Activated CD4-positive, alpha-beta memory T cell treated with anti-CD3 and anti-CD28 coated beads for 36 hours (primary cell): Measurements from ENCODE around the gene QRICH2. TPM values are rescaled to one million over a fixed set of nuclear protein-coding genes. Genes with fewer than 3 reads are reported as not detected.
"Not testable (repeated sequence)": the region's sequence is repeated elsewhere in the genome, so short reads cannot be mapped to it uniquely, and the experiment has no call there.

ENCODE experiments used
- CTCF ChIA-PET: fragments of 350-600 bp; sonication (Branson Sonifier 250); formaldehyde crosslinking; loops from one replicate; lab custom pipeline; 2021; ENCODE audit warnings: antibody characterized with exemption, inconsistent platforms; lab: Charles Lee
- POLR2A ChIA-PET: fragments of 350-600 bp; sonication (Branson Sonifier 250); formaldehyde crosslinking; loops from one replicate; lab custom pipeline; 2021; ENCODE audit warnings: antibody characterized with exemption; lab: Charles Lee
- DNase-seq: peaks from one replicate; pipeline ENCODE4 v3.0.0-alpha.2; 2020
- H3K27ac Mint-ChIP-seq: one replicate; pipeline ENCODE4 v1.8.0; 2021; ENCODE audit warnings: mixed read lengths
- H3K27me3 Mint-ChIP-seq: one replicate; pipeline ENCODE4 v1.8.0; 2021; ENCODE audit warnings: mixed read lengths
- H3K36me3 Mint-ChIP-seq: one replicate; pipeline ENCODE4 v1.8.0; 2021; ENCODE audit warnings: mixed read lengths
- H3K4me1 Mint-ChIP-seq: one replicate; pipeline ENCODE4 v1.8.0; 2021; ENCODE audit warnings: low read depth, mixed read lengths
- H3K4me3 Mint-ChIP-seq: one replicate; pipeline ENCODE4 v1.8.0; 2021; ENCODE audit warnings: mild to moderate bottlenecking, mixed read lengths
- H3K9me3 Mint-ChIP-seq: one replicate; pipeline ENCODE4 v1.8.0; 2021; ENCODE audit warnings: mixed read lengths
- intact Hi-C: fragments of 100-400 bp; cut with micrococcal nuclease; formaldehyde crosslinking; loops from one replicate; pipeline ENCODE4 v1.15.1; 2023
- total RNA-seq, 2 experiments: library from RNA; stranded (reverse); gene quantifications; one replicate each; pipeline ENCODE4 v1.2.3, GENCODE V29; 2021

Gene QRICH2
- total RNA-seq, 2 experiments from 2014 or later, result 1.0 to 1.1 TPM

- POLR2A ChIA-PET, result no interaction called here
- H3K27me3 Mint-ChIP-seq, result no peaks in the 10 kb centered on the region
Observed at GRCh38 chr17:76326306-76326705, 18.2 kb upstream of the QRICH2 start.

GRCh38 chr17:76318586-76318985 lies 10.5 kb upstream of the QRICH2 start:
- Mint-ChIP-seq H3K4me1 (peaks cover 9% of the 10 kb centered on the region), H3K4me3 (no peak overlapping the region), H3K9me3 (no peaks in the 10 kb centered on the region), H3K27ac (no peak overlapping the region), H3K36me3 (peaks cover 8% of the 10 kb centered on the region), H3K27me3 (no peaks in the 10 kb centered on the region)
- POLR2A ChIA-PET, result no interaction called here
- CTCF ChIA-PET, result no interaction called here
- intact Hi-C loops, result no loop called here
- DNase-seq, result no peak

More at GRCh38 chr17:76326306-76326705, 18.2 kb upstream of the QRICH2 start:
- no peak for DNase-seq
- no peaks in the 10 kb centered on the region for H3K4me1 Mint-ChIP-seq
- no peaks in the 10 kb centered on the region for H3K9me3 Mint-ChIP-seq
- CTCF ChIA-PET, result no interaction called here
- intact Hi-C loops, result no loop called here
- peaks cover 20% of the 10 kb centered on the region for H3K36me3 Mint-ChIP-seq
- H3K27ac Mint-ChIP-seq, result no peak overlapping the region
- H3K4me3 Mint-ChIP-seq, result no peak overlapping the region

GRCh38 chr17:76317535-76317934 lies 9.5 kb upstream of the QRICH2 start:
- ChIA-PET POLR2A (no interaction called here), CTCF (interaction anchor here (2.7 kb wide), 1 partner anchor 38 kb away, joined by 8 read pairs; no protein-coding TSS in a partner anchor)
- Mint-ChIP-seq H3K9me3 (no peaks in the 10 kb centered on the region), H3K27me3 (no peaks in the 10 kb centered on the region), H3K27ac (no peak overlapping the region), H3K36me3 (peaks cover 14% of the 10 kb centered on the region), H3K4me1 (peaks cover 14% of the 10 kb centered on the region), H3K4me3 (no peak overlapping the region)
- intact Hi-C loops, result no loop called here
- no peak for DNase-seq

- peaks cover 20% of the 10 kb centered on the region for H3K36me3 Mint-ChIP-seq
- H3K27ac Mint-ChIP-seq, result no peak overlapping the region
- H3K4me3 Mint-ChIP-seq, result no peak overlapping the region
- no peaks in the 10 kb centered on the region for H3K27me3 Mint-ChIP-seq
- ChIA-PET CTCF (interaction anchor here (3.2 kb wide), 1 partner anchor 83 kb away, joined by 9 read pairs; no protein-coding TSS in a partner anchor), POLR2A (no interaction called here)
- H3K4me1 Mint-ChIP-seq, result peaks cover 14% of the 10 kb centered on the region
- no peaks in the 10 kb centered on the region for H3K9me3 Mint-ChIP-seq
- intact Hi-C loops, result no loop called here
- DNase-seq, result no peak
Observed at GRCh38 chr17:76314392-76315227, 6.5 kb upstream of the QRICH2 start.

GRCh38 chr17:76312735-76313134 lies 4.7 kb upstream of the QRICH2 start:
- ChIA-PET CTCF (interaction anchor here (0.6 to 1.0 kb wide), 2 partner anchors 85 to 132 kb away, joined by 4 to 9 read pairs; no protein-coding TSS in a partner anchor), POLR2A (no interaction called here)
- no peaks in the 10 kb centered on the region for H3K9me3 Mint-ChIP-seq
- DNase-seq, result no peak
- H3K27me3 Mint-ChIP-seq, result no peaks in the 10 kb centered on the region
- no peak overlapping the region for H3K4me3 Mint-ChIP-seq
- H3K4me1 Mint-ChIP-seq, result peaks cover 14% of the 10 kb centered on the region
- H3K27ac Mint-ChIP-seq, result no peak overlapping the region
- intact Hi-C loops, result no loop called here
- H3K36me3 Mint-ChIP-seq, result peaks cover 20% of the 10 kb centered on the region

GRCh38 chr17:76309461-76309860 lies 1.4 kb upstream of the QRICH2 start:
- CTCF ChIA-PET, result interaction anchor here (0.6 to 6.3 kb wide), 5 partner anchors 11 to 191 kb away, joined by 3 to 39 read pairs (median 7); partner anchors contain the start of genes PRPSAP1 and SPHK1
- POLR2A ChIA-PET, result no interaction called here
- Mint-ChIP-seq H3K36me3 (peaks cover 18% of the 10 kb centered on the region), H3K27ac (no peak overlapping the region), H3K9me3 (no peaks in the 10 kb centered on the region), H3K4me1 (peaks cover 5% of the 10 kb centered on the region), H3K4me3 (no peak overlapping the region), H3K27me3 (no peaks in the 10 kb centered on the region)
- DNase-seq, result no peak
- intact Hi-C loops, result no loop called here

DNA sequence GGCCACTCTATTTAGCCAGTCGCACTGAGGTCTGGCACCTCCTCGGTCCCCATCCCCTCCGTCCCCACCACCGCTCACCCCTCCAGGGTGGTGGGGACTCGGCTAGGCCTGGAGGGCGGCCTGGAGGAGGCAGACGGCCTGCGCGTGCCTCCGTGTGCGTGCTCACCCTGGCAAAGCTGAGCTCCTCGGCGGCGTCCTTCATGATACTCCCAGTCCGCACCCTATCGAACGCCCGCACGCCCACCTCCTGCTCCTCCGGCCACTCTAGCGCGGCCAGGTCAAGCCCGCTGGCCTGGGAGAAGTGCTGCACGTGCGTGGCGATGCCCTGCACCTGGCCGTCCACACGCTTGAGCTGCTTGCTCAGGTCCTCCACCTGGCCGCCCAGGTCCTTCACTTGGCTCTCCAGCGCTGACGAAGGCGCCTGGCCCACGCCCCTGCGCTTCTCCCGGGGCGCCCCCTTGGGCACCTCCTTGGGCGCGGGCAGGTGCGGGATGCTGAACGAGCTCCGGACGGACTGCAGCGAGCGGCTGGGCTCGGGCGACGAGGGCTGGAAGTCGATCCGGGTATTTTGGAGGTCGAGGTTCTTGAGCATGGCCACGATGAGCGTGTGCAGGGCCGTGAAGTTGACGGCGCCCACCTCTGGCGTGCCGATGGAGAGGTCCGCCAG lies 644 bp downstream of the QRICH2 start:
- Mint-ChIP-seq H3K36me3 (peaks cover 9% of the 10 kb centered on the region), H3K27me3 (no peaks in the 10 kb centered on the region), H3K27ac (no peak overlapping the region), H3K9me3 (no peaks in the 10 kb centered on the region), H3K4me3 (no peak overlapping the region), H3K4me1 (no peaks in the 10 kb centered on the region)
- DNase-seq, result no peak
- CTCF ChIA-PET, result interaction anchor here (1.0 to 6.3 kb wide), 2 partner anchors 78 to 90 kb away, joined by 4 to 39 read pairs; partner anchors contain the start of gene SPHK1
- POLR2A ChIA-PET, result interaction anchor here (0.6 kb wide), 1 partner anchor 224 kb away, joined by 3 read pairs; no protein-coding TSS in a partner anchor
- intact Hi-C loops, result no loop called here

DNA sequence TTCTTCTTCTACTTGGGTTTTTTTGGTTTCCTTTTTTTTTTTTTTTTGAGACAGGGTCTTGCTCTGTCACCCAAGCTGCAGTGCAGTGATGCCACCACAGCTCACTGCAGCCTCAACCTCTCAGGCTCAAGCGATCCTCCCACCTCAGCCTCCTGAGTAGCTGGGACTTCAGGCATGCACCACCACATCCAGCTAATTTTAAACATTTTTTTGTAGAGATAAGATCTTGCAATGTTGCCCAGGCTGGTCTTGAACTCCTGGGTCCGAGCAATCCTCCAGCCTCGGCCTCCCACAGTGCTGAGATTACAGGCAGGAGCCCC lies 3.0 kb downstream of the QRICH2 start:
- H3K4me1 Mint-ChIP-seq, H3K4me3 Mint-ChIP-seq, POLR2A ChIA-PET, H3K36me3 Mint-ChIP-seq, intact Hi-C loops, H3K9me3 Mint-ChIP-seq, H3K27ac Mint-ChIP-seq, DNase-seq, H3K27me3 Mint-ChIP-seq: not testable (repeated sequence)
- CTCF ChIA-PET, result interaction anchor here (5.7 to 8.4 kb wide), 2 partner anchors 80 to 94 kb away, joined by 51 to 152 read pairs; partner anchors contain the start of gene SPHK1

DNA sequence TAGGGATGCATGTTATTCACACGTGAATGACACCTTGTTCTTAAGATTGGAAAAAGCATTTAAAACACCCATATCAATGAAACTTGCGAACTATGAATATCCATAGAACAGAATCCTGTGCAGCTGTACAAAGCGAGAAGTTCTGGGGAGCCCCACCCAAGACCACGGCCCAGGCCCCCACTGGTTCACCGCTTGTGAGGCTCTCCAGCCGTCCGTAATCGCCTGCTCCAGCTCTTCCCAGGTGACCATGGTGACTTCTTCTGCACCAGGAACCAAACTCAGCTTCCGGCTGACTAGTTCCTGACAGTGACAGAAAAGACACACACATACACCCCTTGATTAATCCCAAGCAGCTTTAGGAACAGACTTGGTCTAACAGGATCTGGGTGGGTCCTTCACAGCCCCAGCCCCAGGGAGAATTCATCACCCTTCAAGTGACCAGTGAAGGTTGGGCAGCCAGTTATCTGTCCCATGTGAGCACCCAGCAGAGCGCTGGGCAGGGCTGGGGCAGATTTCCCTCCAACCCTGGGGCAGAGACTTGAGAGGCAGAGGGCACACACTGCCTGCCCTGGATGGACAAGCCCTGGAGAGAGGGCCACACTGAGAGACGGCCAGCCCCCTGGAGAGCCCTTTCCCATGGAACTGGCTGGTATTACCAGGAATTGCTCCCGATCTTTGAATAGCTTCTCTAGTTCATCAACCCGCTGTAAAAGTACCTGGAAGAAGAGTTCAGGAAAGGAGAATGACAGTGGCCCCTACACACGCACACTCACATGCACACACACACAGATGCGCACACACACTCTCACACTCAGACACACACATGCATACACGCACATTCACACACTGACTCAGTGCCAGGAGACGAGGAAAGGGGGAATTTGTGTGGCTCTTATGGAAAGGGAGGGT lies 3.6 kb downstream of the QRICH2 start:
- CTCF ChIA-PET, result interaction anchor here (0.9 to 8.4 kb wide), 9 partner anchors 15 to 301 kb away, joined by 3 to 152 read pairs (median 7); partner anchors contain the start of gene SPHK1
- no peak for DNase-seq
- no peaks in the 10 kb centered on the region for H3K9me3 Mint-ChIP-seq
- intact Hi-C loops, result no loop called here
- POLR2A ChIA-PET, result interaction anchor here (1.0 kb wide), 1 partner anchor 82 kb away, joined by 3 read pairs; no protein-coding TSS in a partner anchor
- no peaks in the 10 kb centered on the region for H3K27me3 Mint-ChIP-seq
- H3K27ac Mint-ChIP-seq, result no peak overlapping the region
- H3K4me1 Mint-ChIP-seq, result no peaks in the 10 kb centered on the region
- H3K36me3 Mint-ChIP-seq, result no peaks in the 10 kb centered on the region
- no peak overlapping the region for H3K4me3 Mint-ChIP-seq

- POLR2A ChIA-PET, result no interaction called here
- CTCF ChIA-PET, result interaction anchor here (1.5 to 8.4 kb wide), 5 partner anchors 18 to 283 kb away, joined by 3 to 152 read pairs (median 13); no protein-coding TSS in a partner anchor
- no peaks in the 10 kb centered on the region for H3K9me3 Mint-ChIP-seq
- intact Hi-C loops, result no loop called here
- no peak overlapping the region for H3K4me3 Mint-ChIP-seq
- H3K4me1 Mint-ChIP-seq, result peaks cover 3% of the 10 kb centered on the region
- no peaks in the 10 kb centered on the region for H3K27me3 Mint-ChIP-seq
- no peak for DNase-seq
- no peaks in the 10 kb centered on the region for H3K36me3 Mint-ChIP-seq
- H3K27ac Mint-ChIP-seq, result no peak overlapping the region
Observed at GRCh38 chr17:76297436-76297835, 10.6 kb downstream of the QRICH2 start.

- H3K36me3 Mint-ChIP-seq, result no peaks in the 10 kb centered on the region
- no peaks in the 10 kb centered on the region for H3K27me3 Mint-ChIP-seq
- no peak overlapping the region for H3K27ac Mint-ChIP-seq
- H3K4me1 Mint-ChIP-seq, result peaks cover 3% of the 10 kb centered on the region
- H3K4me3 Mint-ChIP-seq, result no peak overlapping the region
- CTCF ChIA-PET, result interaction anchor here (1.7 to 3.6 kb wide), 3 partner anchors 18 to 282 kb away, joined by 4 to 23 read pairs (median 13); no protein-coding TSS in a partner anchor
- no peaks in the 10 kb centered on the region for H3K9me3 Mint-ChIP-seq
- POLR2A ChIA-PET, result no interaction called here
- no peak for DNase-seq
- intact Hi-C loops, result no loop called here
Observed at GRCh38 chr17:76296889-76297288, 11.2 kb downstream of the QRICH2 start.
